ENCODE results near the gene TRPV6.

DNA sequence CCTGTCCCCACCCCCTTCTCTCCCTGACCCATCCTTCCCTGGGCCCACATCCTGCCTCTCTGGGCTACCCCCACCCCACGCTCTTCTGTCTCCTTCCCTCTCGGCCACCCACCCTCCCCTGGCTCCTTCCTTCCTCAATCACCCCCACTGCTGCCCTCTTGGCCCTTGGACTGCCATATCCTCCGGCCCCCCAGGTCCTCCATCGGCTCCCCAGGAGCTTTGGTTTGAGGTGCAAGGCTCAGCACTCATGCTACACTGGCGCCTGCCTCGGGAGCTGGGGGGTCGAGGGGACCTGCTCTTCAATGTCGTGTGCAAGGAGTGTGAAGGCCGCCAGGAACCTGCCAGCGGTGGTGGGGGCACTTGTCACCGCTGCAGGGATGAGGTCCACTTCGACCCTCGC lies 19.8 kb downstream of the TRPV6 start:
- no peak for TF ChIP-seq NFRKB (IDR thresholded peaks at IDR 0.05)
- TF ChIP-seq FOXM1 (IDR thresholded peaks at IDR 0.05; ENCODE audit: borderline replicate concordance), result no peak
- TF ChIP-seq BHLHE40 (IDR thresholded peaks at IDR 0.05; ENCODE audit: borderline replicate concordance), result no peak
- no peak for TF ChIP-seq CTBP1 (IDR thresholded peaks at IDR 0.05; ENCODE audit: borderline replicate concordance)
- no peak for TF ChIP-seq TARDBP (IDR thresholded peaks at IDR 0.05)
- no peak for TF ChIP-seq FOXA1 (IDR thresholded peaks at IDR 0.05)
- TF ChIP-seq ELF4 (IDR thresholded peaks at IDR 0.05), result no peak
- TF ChIP-seq SP1 (IDR thresholded peaks at IDR 0.05), result no peak
- TF ChIP-seq ZNF384 (IDR thresholded peaks at IDR 0.05), result no peak
- TF ChIP-seq SUZ12 (IDR thresholded peaks at IDR 0.05), result no peak
